ENCODE data around the gene SETBP1. TPM values are rescaled to one million over a fixed set of nuclear protein-coding genes. Genes with fewer than 3 reads are reported as not detected.
A peak's percentile ranks its signal among the peaks of the same experiment; 100 is the strongest.

The SETBP1 gene
- total RNA-seq, 1 donor from 2014 or later: 25.8 TPM

DNA sequence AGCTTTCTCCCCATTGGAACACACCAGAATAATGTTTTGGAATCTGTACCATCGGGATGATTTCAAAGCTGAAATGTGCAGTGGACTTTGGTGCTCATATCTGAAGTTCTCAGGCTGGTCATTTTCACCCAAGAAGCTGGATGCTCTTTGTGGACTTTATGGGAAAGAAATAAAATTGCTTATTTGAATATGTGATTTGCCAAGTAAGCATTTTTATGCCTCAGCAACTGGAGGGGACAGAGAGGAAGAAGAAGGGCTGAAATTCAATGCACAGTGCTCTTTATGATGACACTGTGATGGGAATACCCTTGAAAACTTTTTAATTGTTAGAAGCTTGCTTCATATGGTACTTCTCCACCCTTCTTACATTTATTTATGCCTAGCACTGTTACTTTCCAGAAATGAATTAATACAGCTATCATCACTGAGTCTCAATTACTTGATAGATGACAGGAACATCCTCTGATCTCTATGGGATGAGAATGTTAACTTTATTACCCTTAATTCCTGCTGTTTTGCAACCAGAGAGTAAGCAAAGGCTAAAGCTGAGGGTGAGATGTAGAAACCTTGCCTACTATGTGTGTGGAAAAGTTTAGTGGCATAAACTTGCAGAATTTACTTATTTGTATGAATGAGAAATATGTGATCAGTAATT lies 23.6 kb downstream of the SETBP1 start:
- intact Hi-C loops (cut with DNase I): no loop called here
- H3K4me1 ChIP-seq: peaks cover 14% of the 10 kb centered on the region
- TF ChIP-seq, protein P1, sequence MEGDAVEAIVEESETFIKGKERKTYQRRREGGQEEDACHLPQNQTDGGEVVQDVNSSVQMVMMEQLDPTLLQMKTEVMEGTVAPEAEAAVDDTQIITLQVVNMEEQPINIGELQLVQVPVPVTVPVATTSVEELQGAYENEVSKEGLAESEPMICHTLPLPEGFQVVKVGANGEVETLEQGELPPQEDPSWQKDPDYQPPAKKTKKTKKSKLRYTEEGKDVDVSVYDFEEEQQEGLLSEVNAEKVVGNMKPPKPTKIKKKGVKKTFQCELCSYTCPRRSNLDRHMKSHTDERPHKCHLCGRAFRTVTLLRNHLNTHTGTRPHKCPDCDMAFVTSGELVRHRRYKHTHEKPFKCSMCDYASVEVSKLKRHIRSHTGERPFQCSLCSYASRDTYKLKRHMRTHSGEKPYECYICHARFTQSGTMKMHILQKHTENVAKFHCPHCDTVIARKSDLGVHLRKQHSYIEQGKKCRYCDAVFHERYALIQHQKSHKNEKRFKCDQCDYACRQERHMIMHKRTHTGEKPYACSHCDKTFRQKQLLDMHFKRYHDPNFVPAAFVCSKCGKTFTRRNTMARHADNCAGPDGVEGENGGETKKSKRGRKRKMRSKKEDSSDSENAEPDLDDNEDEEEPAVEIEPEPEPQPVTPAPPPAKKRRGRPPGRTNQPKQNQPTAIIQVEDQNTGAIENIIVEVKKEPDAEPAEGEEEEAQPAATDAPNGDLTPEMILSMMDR (IDR thresholded peaks at IDR 0.05): no peak
- H3K27me3 ChIP-seq (ENCODE audit: low read depth): no peaks in the 10 kb centered on the region
- H3K27ac ChIP-seq: no peak overlapping the region
- no peak for ATAC-seq
- no peak for DNase-seq
- no peaks in the 10 kb centered on the region for H3K36me3 ChIP-seq
- no peaks in the 10 kb centered on the region for H3K9me3 ChIP-seq
- H3K4me3 ChIP-seq: no peak overlapping the region

DNA sequence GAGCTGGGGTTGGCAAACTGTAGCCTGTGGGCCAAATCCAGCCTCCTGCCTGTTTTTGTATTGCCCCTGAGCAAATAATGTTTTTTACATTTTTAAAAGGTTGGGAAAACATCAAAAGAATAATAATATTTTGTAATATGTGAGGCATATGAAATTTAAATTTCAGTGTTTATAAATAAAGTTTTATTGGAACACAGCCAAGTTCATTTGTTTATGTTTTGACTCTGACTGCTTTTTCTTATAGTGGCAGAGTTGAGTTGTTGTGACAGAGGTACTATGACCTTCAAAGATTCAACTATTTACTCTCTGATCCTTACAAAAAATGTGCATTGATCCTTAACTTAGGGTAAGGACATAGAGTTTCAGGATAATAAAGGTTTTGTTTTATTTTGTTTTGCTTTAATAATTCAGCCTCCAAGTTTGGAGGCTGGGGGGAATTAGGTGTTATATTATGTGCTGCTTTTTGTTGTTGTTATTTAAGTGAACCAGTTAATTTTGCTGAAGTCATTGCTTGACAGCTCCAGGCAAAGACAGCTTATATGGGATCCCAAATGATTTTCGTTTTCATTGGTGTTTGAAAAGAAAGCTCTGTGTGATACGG lies 24.5 kb downstream of the SETBP1 start:
- no peak overlapping the region for H3K27ac ChIP-seq
- H3K36me3 ChIP-seq: no peaks in the 10 kb centered on the region
- DNase-seq (no peak), ATAC-seq (no peak)
- intact Hi-C loops (cut with DNase I): no loop called here
- peaks cover 19% of the 10 kb centered on the region for H3K4me1 ChIP-seq
- no peaks in the 10 kb centered on the region for H3K27me3 ChIP-seq (ENCODE audit: low read depth)
- no peaks in the 10 kb centered on the region for H3K9me3 ChIP-seq
- TF ChIP-seq, protein P1 (IDR thresholded peaks at IDR 0.05): no peak
- no peak overlapping the region for H3K4me3 ChIP-seq

DNA sequence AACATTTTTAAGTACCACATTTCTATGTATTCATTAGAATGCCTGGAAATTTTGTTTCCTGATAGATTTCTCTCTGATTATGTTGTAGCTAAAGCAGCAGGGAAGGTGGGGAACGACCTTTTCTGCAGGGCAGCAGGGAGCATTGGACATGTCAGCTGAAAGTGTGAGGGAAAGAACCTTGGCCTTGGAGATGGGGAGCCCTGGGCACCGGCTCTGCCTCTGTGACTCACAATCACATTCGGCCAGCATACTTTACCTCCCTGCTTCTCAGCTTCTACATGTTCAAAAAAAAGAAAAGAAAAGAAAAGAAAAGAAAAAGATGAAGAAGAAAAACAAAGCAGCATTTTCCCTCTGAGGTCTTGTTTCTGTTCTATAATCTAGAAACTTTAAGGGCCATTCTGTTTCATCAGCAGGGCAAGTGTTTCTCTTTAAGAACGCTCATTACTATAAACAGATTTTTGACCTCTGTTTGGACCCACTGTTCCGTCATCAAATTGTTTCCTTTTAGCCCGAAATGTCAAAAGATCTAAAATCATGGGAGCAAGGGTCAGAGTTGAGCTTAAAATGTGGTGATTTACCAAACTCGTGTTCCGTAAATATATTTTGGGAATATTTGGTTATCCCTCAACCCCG lies 27.9 kb downstream of the SETBP1 start:
- H3K4me3 ChIP-seq: no peak overlapping the region
- TF ChIP-seq, protein P1 (IDR thresholded peaks at IDR 0.05): no peak
- no peak for DNase-seq
- peak overlapping the region; percentile 58 for H3K27ac ChIP-seq
- H3K36me3 ChIP-seq: no peaks in the 10 kb centered on the region
- ATAC-seq: peak in 1 of 2 donors; percentile 36
- peaks cover 23% of the 10 kb centered on the region for H3K4me1 ChIP-seq
- intact Hi-C loops (cut with DNase I): no loop called here
- no peaks in the 10 kb centered on the region for H3K9me3 ChIP-seq
- H3K27me3 ChIP-seq (ENCODE audit: low read depth): no peaks in the 10 kb centered on the region

DNA sequence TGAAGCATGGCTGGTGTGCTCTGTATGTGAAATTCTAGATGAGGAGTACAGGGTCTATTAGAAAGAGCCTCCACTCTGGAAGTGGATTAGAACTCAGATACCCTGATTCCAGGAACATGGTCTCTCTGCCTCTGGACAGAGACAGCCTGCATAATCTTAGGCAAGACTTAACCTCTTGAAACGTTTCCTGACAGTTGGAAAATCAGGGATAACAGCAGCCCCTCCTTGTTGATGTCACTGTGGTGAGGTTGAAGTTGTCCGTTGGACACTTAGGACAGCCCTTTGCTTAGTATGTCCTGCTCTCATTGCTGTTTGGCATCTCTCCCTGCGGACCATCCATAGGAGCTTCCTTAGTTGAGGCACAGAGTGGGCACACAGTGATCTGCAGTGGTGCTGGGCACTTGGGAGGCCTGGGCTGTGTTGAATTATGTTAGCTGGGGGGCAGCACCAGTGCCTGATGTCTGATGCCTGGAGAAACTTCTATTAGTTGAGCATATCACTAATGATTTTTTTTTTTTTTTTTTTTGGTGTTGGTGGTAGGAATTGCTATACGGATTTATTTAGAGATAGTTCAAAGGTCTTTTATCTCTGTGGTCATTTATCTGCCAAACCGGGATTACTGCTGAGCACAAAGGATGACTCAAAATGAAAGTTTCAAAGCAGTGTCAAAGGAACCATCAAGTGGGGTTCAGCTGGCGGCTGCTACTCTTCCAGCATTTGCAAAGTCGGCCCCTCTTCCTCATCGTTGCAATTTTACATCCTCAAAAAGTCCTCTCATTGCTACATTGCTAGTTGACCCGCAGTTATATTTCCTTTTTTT lies 28.8 kb downstream of the SETBP1 start:
- Histone ChIP-seq H3K27ac (peak overlapping the region; percentile 58), H3K27me3 (ENCODE audit: low read depth) (no peaks in the 10 kb centered on the region), H3K9me3 (no peaks in the 10 kb centered on the region), H3K36me3 (no peaks in the 10 kb centered on the region), H3K4me1 (peaks cover 23% of the 10 kb centered on the region), H3K4me3 (no peak overlapping the region)
- TF ChIP-seq, protein P1 (IDR thresholded peaks at IDR 0.05): no peak
- no peak for DNase-seq
- intact Hi-C loops (cut with DNase I): no loop called here
- no peak for ATAC-seq

DNA sequence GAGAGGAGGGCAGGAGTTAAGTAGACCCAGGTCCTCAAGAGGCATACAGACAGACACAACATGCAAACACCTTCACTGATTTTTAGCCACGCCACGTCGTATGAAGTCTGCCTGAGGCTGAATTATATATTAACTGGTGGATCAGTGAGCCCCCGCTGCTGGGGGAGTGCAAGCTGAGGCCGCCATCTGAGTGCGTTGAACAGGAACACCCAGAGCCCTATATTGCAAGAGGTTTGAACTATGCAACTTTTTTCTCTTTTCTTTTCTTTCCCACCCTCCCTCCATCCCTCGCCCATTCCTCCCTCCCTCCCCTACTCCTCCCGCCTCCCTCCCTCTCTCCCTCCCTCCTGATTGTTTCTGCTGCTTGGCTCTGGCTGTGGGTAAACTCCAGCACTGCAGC lies 30.2 kb downstream of the SETBP1 start:
- no peaks in the 10 kb centered on the region for H3K36me3 ChIP-seq
- no peaks in the 10 kb centered on the region for H3K27me3 ChIP-seq (ENCODE audit: low read depth)
- intact Hi-C loops (cut with DNase I): no loop called here
- ATAC-seq (no peak), DNase-seq (no peak)
- H3K9me3 ChIP-seq: no peaks in the 10 kb centered on the region
- H3K4me1 ChIP-seq: peaks cover 23% of the 10 kb centered on the region
- H3K4me3 ChIP-seq: no peak overlapping the region
- TF ChIP-seq, protein P1 (IDR thresholded peaks at IDR 0.05): no peak
- no peak overlapping the region for H3K27ac ChIP-seq

Measured in lower lobe of right lung (tissue), 2 donors.